NB4 (cell line): ENCODE results near the gene TMEM63B.

Experiments used
- CTCF ChIP-seq: IDR thresholded peaks from one replicate; pipeline ENCODE4 v1.5.1; 2012; ENCODE audit warnings: low read depth, low read length
- MAX ChIP-seq: IDR thresholded peaks from 2 replicates; pipeline ENCODE4 v1.6.1; 2011; ENCODE audit warnings: low read depth, low read length
- MYC ChIP-seq: IDR thresholded peaks from 2 replicates; pipeline ENCODE4 v1.6.1; 2011; ENCODE audit warnings: low read depth, low read length
- POLR2A ChIP-seq: IDR thresholded peaks from 2 replicates; pipeline ENCODE4 v1.6.1; 2011; ENCODE audit warnings: mild to moderate bottlenecking; ENCODE audit not compliant: insufficient read length; ENCODE audit errors: extremely low read depth

GRCh38 chr6:44143731-44144130, 16.4 kb downstream of the TMEM63B start:
- no peak for TF ChIP-seq CTCF
- TF ChIP-seq POLR2A = no peak
- no peak for TF ChIP-seq MAX
- TF ChIP-seq MYC = no peak
